ENCODE measurements around the gene OR1A1.
"Not testable (repeated sequence)": the region's sequence is repeated elsewhere in the genome, so short reads cannot be mapped to it uniquely, and the experiment has no call there.

The OR1A1 gene, protein sequence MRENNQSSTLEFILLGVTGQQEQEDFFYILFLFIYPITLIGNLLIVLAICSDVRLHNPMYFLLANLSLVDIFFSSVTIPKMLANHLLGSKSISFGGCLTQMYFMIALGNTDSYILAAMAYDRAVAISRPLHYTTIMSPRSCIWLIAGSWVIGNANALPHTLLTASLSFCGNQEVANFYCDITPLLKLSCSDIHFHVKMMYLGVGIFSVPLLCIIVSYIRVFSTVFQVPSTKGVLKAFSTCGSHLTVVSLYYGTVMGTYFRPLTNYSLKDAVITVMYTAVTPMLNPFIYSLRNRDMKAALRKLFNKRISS

DNA sequence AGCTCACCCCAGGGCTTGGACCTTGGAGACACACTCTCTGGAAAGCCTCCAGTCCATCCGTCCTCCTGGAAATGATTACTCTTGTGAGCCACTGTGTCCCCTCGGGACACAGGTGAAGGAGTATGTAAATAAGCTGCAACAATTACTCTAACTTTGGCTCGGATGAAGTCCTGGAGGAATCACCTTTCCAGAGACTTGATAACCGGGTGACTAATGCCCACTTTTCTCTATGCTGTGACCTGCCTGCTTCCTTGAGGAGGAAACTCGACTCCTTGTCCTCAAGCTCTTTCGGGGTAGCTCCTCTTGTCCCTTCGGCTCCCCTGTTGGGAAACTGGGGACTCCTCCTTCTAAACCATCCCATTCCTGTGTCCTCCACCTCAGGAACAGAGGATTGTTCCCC is at the start of gene OR1A1:
TSS of gene OR1A1 (plus strand) at position 301 of the 400 bp plus-strand sequence. CDS start 7,954 bp downstream, outside the sequence.
- no peak for DNase-seq (ENCODE audit: low read depth)

DNA sequence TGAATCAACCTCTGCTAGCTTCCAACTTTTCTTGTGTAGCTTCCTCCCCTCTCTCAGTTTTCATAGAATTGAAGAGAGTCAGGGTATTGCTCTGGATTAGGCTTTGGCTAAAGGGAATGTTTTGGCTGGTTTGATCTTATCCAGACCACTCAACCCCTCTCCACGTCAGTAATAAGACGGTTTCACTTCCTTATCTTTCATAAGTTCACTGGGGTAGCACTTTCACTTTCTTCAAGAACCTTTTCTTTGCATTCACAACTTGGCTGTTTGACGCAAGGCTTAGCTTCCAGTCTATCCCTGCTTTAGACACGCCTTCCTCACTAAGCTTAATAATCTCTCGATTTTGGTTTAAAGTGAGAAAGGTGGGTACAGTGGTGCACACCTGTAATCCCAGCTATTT is 39.9 kb upstream of the OR1A1 start:
- DNase-seq (ENCODE audit: low read depth): no peak

DNA sequence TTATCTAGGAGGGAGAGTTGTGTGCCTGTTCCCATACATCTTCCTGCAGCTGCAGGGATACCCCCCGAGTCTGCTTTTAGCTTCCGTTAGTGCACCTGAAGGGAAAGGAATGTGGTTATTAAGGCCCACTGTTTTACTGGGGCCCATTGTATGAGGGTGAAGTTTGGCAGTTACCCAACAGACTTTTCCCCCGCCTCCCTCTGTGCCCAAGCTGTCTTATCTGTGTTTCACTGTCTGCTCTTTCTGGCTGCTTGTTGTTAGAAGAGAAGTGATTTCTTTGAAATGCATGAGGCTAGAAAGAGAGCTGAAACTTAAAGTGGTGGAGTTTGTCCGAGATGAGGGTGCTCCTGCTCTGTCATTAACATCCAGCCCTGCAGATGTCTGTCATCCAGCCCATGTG is 17.5 kb upstream of the OR1A1 start:
- DNase-seq (ENCODE audit: low read depth): no peak

DNA sequence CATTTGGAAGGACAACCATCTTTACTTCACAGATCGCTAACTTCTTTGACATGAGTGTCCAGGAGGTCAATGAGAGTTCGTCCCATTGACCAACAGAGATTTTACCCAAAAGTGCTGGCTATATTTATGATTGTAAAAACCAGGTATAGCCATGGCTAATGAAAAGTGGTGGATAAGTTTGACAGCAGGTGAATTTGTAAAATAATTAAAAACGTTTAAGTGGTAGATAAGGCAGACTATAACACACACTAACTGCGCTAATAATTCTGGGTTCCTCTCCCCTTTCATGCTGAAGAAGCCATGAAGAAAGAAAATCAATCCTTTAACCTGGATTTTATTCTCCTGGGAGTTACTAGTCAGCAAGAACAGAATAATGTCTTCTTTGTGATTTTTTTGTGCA is 10.2 kb upstream of the OR1A1 start, which contains the start of gene OR1A2:
TSS of gene OR1A2 (plus strand) at position 301 of the 400 bp plus-strand sequence. CDS start at position 301, 0 bp downstream.
- no peak for DNase-seq (ENCODE audit: low read depth)

DNA sequence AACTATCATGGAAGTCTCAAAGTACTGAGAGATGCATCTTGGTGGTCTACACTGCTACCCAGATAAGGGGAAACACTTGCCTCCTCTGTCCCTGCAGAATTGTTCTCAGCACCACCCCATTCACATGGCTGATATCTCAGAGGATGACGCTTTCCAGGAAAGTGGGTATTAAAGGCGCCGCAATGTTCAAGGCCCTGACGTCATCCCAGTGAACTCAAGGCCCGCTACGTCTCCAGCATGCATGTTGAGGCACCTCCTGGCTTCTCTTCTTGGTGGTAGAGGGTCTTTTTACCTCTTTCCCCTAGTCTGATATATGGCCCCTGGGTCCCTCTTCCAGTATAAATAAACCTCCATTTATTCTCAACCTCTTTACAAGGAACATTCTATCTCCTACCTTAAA is 1.0 kb downstream of the OR1A1 start:
- no peak for DNase-seq (ENCODE audit: low read depth)

DNA sequence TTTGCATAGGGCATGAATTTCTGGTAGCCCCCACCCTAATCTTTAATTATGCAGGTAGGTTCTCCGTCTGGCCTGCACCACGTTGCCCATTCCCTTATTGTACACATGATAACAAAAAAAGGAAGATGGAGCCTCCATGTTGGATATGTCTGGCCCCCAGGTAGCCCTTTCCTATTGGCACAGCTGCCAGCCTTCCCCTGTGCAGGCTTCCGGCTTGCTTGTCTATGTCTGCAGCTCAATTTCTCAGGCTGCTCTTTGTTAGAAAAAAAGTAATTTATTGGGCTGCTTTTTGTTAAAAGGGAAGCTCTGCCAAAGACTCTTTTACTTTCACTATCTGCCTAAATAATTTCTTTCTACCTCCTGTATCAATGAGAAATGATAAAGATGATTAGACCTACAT is 5.5 kb downstream of the OR1A1 start:
- DNase-seq (ENCODE audit: low read depth): no peak

DNA sequence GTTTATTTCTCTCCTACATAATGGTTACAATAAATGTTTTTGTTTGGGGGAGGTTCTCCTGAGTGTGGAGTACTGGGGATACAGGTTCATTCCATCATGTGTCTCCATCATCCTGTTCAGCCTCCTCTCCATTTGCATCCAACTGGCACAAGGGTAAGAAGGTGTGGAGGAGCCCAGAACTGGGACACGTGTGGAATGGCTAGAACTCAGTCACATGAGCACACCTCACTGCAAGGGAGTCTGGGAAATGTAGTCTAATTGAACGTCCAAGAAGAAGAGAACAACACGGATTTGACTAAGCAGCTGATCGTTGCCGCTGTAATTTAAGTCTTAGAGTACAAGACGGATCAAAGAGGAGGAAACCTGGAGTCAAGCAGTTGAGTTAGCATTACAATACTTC is 6.1 kb downstream of the OR1A1 start:
- no peak for DNase-seq (ENCODE audit: low read depth)

DNA sequence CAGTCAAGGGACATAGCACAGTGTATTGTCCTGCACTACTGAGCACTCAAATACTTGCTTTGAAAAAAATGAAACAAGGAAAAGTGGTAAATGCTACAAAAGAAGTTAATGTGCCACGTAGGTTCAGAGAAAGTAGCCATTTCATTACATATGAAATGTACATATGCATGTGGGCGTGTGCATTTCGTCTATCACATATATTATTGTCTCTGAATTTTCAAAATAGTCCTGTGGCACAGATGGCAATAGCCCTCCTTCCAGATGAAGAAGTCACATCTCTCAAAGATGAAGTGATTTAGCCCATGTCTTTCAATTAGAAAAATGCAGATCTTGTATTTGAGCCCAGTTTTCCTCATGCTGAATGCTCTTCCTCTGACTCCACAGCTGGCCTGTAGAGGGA is 12.5 kb downstream of the OR1A1 start:
- DNase-seq (ENCODE audit: low read depth): not testable (repeated sequence)

DNA sequence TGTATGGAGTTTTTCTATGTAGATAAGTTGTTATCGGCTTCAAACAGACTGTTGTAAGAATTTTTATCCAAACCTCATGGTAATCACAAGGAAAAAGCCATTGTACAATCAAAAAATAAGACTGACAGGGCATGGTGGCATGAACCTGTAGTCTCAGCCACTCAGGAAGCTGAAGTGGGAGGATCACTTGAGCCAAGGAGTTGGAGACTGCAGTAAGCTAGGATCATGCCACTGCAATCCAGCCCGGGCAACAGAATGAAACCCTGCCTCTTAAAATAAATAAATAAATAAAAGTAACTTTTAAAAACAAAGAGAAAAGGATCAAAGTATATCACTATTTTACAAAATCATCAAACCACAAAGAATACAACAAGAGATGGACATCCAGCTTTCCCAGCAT is 14.4 kb downstream of the OR1A1 start:
- DNase-seq (ENCODE audit: low read depth): no peak

DNA sequence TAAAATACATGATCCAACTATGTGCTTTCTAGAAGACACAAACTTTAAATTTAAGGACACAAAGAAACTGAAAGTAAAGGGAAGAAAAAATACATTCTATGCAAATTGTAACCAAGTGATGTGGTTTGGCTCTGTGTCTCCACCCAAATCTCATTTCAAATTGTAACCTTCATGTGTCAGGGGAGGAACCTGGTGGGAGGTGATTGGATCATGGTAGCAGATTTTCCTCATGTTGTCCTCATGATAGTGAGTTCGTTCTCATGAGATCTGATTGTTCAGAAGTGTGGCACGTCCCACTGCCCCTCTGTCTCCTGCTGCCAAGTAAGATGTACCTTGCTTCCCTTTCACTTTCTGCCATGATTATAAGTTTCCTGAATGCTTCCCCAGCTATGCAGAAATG is 15.0 kb downstream of the OR1A1 start:
- DNase-seq (ENCODE audit: low read depth): no peak

DNA sequence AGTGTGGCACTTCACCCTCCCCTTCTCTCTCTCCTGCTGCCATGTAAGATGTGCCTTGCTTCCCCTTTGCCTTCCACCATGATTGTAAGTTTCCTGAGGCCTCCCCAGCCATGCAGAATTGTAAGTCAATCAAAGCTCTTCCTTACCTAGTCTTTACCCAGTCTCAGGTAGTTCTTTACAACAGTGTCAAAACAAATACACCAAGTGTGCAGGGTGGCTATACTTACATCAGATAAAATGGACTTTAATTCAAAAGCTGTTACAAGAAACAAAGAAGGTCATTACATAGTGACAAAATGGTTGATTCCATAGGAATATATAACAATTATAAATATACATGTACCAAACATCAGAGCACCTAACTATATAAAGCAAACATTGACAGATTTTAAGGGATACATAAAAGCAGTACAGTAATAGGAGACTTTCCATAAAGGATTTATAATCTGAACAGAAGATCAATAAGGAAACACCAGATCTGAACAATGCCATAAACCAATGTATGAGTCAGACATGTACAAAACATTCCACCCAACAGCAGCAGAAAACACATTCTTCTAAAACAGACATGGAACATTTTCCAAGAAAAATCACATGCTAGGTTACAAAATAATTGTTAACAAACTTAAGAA is 17.4 kb downstream of the OR1A1 start:
- DNase-seq (ENCODE audit: low read depth): not testable (repeated sequence)

DNA sequence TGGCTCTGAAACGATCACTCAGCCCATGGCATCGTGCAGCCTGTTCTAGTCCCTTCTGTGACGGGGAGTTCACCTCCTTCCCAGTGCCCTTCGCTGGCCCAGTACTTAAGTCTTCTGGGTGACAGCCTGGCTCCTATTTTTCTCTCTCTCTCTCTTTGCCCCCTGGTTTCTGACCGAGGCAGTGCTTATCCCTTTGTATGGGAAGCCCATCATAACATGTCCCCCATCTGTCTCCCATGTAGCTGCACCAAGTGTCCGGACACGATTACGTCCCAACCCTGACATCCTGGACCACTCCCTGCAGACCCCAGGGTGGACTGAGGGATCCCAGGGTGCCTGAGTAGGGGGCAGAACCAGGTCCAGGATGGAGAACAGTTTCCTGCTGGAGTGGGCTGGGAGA is 24.8 kb downstream of the OR1A1 start:
- DNase-seq (ENCODE audit: low read depth): not testable (repeated sequence)

DNA sequence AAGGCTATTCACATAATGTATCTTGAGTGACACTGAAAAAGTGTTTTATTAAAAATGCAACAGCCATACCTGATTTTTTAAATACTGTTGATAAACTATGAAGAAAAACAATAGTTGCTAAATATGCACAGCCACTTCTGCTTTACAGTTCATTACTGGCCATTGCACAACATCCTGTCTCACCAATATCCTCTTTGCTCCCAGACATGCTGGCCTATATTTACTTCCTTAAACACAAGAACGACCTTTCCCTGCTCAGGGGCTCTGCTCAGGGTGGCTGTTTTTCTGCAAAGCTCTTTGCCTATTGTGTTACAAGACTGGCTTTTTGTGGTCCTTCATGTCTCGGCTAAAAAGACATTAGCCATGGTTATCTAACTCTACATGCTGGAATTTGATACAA is 31.2 kb downstream of the OR1A1 start:
- not testable (repeated sequence) for DNase-seq (ENCODE audit: low read depth)

DNA sequence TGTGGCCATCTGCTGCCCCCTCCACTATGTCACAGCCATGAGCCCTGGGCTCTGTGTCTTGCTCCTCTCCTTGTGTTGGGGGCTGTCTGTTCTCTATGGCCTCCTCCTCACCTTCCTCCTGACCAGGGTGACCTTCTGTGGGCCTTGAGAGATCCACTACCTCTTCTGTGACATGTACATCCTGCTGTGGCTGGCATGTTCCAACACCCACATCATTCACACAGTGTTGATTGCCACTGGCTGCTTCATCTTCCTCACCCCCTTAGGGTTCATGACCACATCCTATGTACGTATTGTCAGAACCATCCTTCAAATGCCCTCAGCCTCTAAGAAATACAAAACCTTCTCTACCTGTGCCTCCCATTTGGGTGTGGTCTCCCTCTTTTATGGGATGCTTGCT is 33.6 kb downstream of the OR1A1 start:
- DNase-seq (ENCODE audit: low read depth): not testable (repeated sequence)

DNA sequence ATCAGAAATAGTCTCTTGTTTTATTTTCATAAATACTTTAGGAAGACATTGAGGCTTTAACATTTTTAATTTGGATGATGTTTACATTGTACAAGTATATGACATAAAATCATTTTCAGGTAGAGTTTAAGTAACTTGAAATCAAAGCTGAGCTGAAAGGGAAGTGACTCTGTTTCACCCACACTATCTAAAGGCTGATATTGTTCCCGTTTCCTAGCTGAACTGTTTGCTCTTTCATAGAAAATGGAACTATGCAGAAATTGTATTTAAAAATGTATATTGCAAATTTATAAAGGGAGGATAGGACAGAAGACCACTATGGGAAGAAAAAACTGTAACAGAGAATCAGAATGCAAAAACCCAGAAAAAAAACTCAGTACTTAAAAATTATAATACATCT is 37.4 kb downstream of the OR1A1 start:
- DNase-seq (ENCODE audit: low read depth): not testable (repeated sequence)

DNA sequence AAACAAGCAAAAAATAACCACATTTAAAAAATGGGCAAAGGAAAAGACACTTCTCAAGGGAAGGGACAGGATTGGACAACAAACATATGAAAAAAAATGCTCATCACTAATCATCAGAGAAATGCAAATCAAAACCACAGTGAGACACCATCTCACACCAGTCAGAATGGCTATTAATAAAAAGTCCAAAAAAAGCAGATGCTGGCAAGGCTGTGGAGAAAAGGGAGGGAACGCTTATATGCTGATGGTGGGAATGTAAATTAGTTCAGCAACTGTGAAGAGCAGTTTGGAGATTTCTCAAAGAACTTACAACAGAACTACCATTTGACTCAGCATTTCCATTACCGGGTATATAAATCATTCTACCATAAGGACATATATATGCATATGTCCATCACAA is 41.5 kb downstream of the OR1A1 start:
- DNase-seq (ENCODE audit: low read depth): not testable (repeated sequence)

DNA sequence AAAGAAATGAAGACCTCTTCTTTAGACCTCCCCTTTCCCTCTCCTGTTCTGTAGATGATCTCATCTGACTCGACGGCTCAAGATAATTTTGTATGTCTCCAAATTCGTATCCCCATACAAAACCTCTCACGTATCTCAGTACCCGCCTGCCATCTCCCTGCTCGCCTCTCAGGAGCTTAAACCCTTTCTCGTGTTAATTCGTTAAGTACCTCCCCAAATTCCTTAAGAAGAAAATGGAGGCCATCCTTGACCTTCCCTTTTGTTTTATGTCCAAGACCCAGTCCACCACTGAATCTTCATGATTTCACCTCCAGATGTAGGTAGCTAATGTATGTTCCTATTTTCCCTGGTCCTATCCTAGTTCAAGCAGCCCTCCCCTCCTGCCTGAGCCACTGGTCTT is 49.1 kb downstream of the OR1A1 start:
- no peak for DNase-seq (ENCODE audit: low read depth)

DNA sequence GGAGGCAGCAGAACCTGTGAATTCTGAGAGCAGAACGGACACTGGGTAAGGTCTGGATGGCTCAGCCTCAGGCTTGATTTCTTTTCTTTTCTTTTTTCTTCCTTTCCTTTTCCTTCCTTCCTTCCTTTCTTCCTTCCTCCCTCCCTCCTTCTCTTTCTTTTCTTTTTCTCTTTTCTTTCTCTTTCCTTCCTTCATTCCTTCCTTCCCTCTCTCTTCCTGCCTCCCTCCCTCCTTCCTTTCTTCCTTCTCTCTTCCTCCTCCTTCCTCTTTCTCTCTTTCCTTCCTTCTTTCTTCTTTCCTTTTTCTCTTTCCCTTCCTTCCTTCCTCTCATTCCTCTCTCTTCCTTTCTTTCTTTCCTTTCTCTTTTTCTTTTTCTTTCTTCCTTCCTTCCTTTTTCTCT is 52.7 kb downstream of the OR1A1 start:
- DNase-seq (ENCODE audit: low read depth): no peak

DNA sequence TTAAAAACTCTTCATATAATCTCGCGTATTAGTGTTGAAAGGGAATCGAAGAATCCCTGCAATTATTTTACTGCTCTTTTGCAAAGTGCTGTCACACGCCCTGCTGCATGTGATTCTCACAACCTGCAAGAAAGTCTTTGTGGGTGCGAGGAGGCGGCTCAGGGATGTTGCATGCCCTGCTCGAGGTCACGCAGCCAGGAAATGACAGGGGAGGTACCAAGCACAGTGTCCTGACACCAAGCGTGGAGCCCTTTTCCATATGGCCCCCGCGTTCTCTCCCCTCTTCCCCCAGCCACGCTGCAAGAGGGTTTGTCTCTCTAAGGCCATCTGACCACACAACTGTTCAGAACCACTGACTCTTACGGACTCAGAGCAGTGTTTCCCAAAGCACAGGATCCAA is 53.1 kb downstream of the OR1A1 start:
- DNase-seq (ENCODE audit: low read depth): no peak

Measured in amniotic epithelial cell (primary cell).